NCI-H446 (cell line): Measurements from ENCODE around the gene MEPE.

Experiments used
- DNase-seq, 2 experiments: peaks; one replicate each; lab custom pipeline; 2025; lab: John Stamatoyannopoulos, UW

The MEPE gene

GRCh38 chr4:87840149-87840548, 7.4 kb downstream of the MEPE start:
- DNase-seq, result no peak

GRCh38 chr4:87843936-87844335, 11.2 kb downstream of the MEPE start:
- DNase-seq, result peak in 1 of 2 experiments; percentile 22

- DNase-seq, result no peak
Observed at GRCh38 chr4:87844452-87844851, 11.7 kb downstream of the MEPE start.

- DNase-seq, result no peak
Observed at GRCh38 chr4:87846226-87846625, 13.5 kb downstream of the MEPE start.

GRCh38 chr4:87848622-87849351, 16.0 kb downstream of the MEPE start:
- peak in 1 of 2 experiments; percentile 40 for DNase-seq

GRCh38 chr4:87849612-87850011, 16.8 kb downstream of the MEPE start:
- no peak for DNase-seq

- no peak for DNase-seq
Observed at GRCh38 chr4:87851332-87851731, 18.6 kb downstream of the MEPE start.

- no peak for DNase-seq
Observed at GRCh38 chr4:87851953-87852352, 19.2 kb downstream of the MEPE start.

- DNase-seq, result peak in 1 of 2 experiments; percentile 37
Observed at GRCh38 chr4:87853108-87853507, 20.3 kb downstream of the MEPE start.

GRCh38 chr4:87853891-87854290, 21.1 kb downstream of the MEPE start:
- no peak for DNase-seq

GRCh38 chr4:87855559-87855958, 22.8 kb downstream of the MEPE start:
- no peak for DNase-seq

- DNase-seq, result no peak
Observed at GRCh38 chr4:87856816-87857215, 24.0 kb downstream of the MEPE start.

- DNase-seq, result no peak
Observed at GRCh38 chr4:87857789-87858188, 25.0 kb downstream of the MEPE start.

GRCh38 chr4:87862236-87862635, 29.5 kb downstream of the MEPE start:
- no peak for DNase-seq

GRCh38 chr4:87863486-87863885, 30.7 kb downstream of the MEPE start:
- no peak for DNase-seq

GRCh38 chr4:87864321-87864720, 31.6 kb downstream of the MEPE start:
- no peak for DNase-seq

- DNase-seq, result no peak
Observed at GRCh38 chr4:87865288-87865687, 32.5 kb downstream of the MEPE start.

- DNase-seq, result no peak
Observed at GRCh38 chr4:87865960-87866598, 33.3 kb downstream of the MEPE start.

GRCh38 chr4:87868522-87868921, 35.8 kb downstream of the MEPE start:
- DNase-seq, result no peak

- no peak for DNase-seq
Observed at GRCh38 chr4:87872028-87872427, 39.3 kb downstream of the MEPE start.

- no peak for DNase-seq
Observed at GRCh38 chr4:87875191-87875590, 42.4 kb downstream of the MEPE start.

- no peak for DNase-seq
Observed at GRCh38 chr4:87880106-87880505, 47.3 kb downstream of the MEPE start.

- DNase-seq, result no peak
Observed at GRCh38 chr4:87881115-87881514, 48.3 kb downstream of the MEPE start.

- no peak for DNase-seq
Observed at GRCh38 chr4:87882321-87882720, 49.6 kb downstream of the MEPE start.
